ENCODE data around the gene EFCAB8.

EFCAB8 gene

GRCh38 chr20:32888636-32889035 lies 29.9 kb downstream of the EFCAB8 start:
- H3K79me2 ChIP-seq (ENCODE audit: control insufficient read depth, insufficient read depth, low read length, poor library complexity) = no peaks in the 10 kb centered on the region
- H3K9ac ChIP-seq (ENCODE audit: low read length) = no peak overlapping the region
- no peaks in the 10 kb centered on the region for H3K79me1 ChIP-seq (ENCODE audit: low read length)
- DNase-seq = no peak
- H2BK5ac ChIP-seq (ENCODE audit: low read depth, low read length, poor library complexity) = no peak overlapping the region
- H4K91ac ChIP-seq (ENCODE audit: low read depth, low read length) = no peak overlapping the region
- no peak overlapping the region for H3K4me2 ChIP-seq (ENCODE audit: low read length)
- no peaks in the 10 kb centered on the region for H3K9me3 ChIP-seq (ENCODE audit: insufficient read depth, low read depth, low read length)
- no peak overlapping the region for H2BK120ac ChIP-seq (ENCODE audit: insufficient read depth, low read length, poor library complexity)
- WGBS (ENCODE audit: extremely low coverage, insufficient coverage, insufficient read length) = no CpG with 5 or more reads among the region's 5 CpGs
- H3K36me3 ChIP-seq (ENCODE audit: control insufficient read depth in 1 of 2, insufficient read depth in 2 of 2, low read length in 2 of 2) = no peaks in the 10 kb centered on the region
- H3K27me3 ChIP-seq (ENCODE audit: insufficient read depth, low read length) = no peaks in the 10 kb centered on the region
- no peak overlapping the region for H3K18ac ChIP-seq (ENCODE audit: low read length)
- H2BK12ac ChIP-seq (ENCODE audit: low read length) = no peak overlapping the region
- no peak overlapping the region for H4K8ac ChIP-seq (ENCODE audit: low read depth, low read length)
- H3K14ac ChIP-seq (ENCODE audit: low read length) = no peak overlapping the region
- H3K23ac ChIP-seq (ENCODE audit: low read length) = no peak overlapping the region
- no peak overlapping the region for H4K12ac ChIP-seq (ENCODE audit: low read depth, low read length)
- H3K4me3 ChIP-seq (ENCODE audit: low read depth, low read length) = no peak overlapping the region
- H3K27ac ChIP-seq (ENCODE audit: low read depth, low read length) = no peak overlapping the region
- no peak overlapping the region for H3K4ac ChIP-seq (ENCODE audit: low read depth, low read length)
- no peak overlapping the region for H2AFZ ChIP-seq (ENCODE audit: insufficient read depth, low read length, poor library complexity)
- H2AK5ac ChIP-seq (ENCODE audit: low read length) = no peak overlapping the region
- no peaks in the 10 kb centered on the region for H3K4me1 ChIP-seq (ENCODE audit: control insufficient read depth in 1 of 2, insufficient read depth in 2 of 2, low read length in 2 of 2)

GRCh38 chr20:32889281-32889680 lies 30.6 kb downstream of the EFCAB8 start:
- Histone ChIP-seq H4K8ac (ENCODE audit: low read depth, low read length) (no peak overlapping the region), H3K4me2 (ENCODE audit: low read length) (no peak overlapping the region), H4K12ac (ENCODE audit: low read depth, low read length) (no peak overlapping the region), H3K27ac (ENCODE audit: low read depth, low read length) (no peak overlapping the region), H3K27me3 (ENCODE audit: insufficient read depth, low read length) (no peaks in the 10 kb centered on the region), H2BK12ac (ENCODE audit: low read length) (no peak overlapping the region), H3K14ac (ENCODE audit: low read length) (no peak overlapping the region), H4K91ac (ENCODE audit: low read depth, low read length) (no peak overlapping the region), H3K9ac (ENCODE audit: low read length) (no peak overlapping the region), H3K23ac (ENCODE audit: low read length) (no peak overlapping the region), H3K4me1 (ENCODE audit: control insufficient read depth in 1 of 2, insufficient read depth in 2 of 2, low read length in 2 of 2) (no peaks in the 10 kb centered on the region), H2AK5ac (ENCODE audit: low read length) (no peak overlapping the region), H3K79me1 (ENCODE audit: low read length) (no peaks in the 10 kb centered on the region), H2BK5ac (ENCODE audit: low read depth, low read length, poor library complexity) (no peak overlapping the region), H2AFZ (ENCODE audit: insufficient read depth, low read length, poor library complexity) (no peak overlapping the region), H2BK120ac (ENCODE audit: insufficient read depth, low read length, poor library complexity) (no peak overlapping the region), H3K79me2 (ENCODE audit: control insufficient read depth, insufficient read depth, low read length, poor library complexity) (no peaks in the 10 kb centered on the region), H3K9me3 (ENCODE audit: insufficient read depth, low read depth, low read length) (no peaks in the 10 kb centered on the region), H3K36me3 (ENCODE audit: control insufficient read depth in 1 of 2, insufficient read depth in 2 of 2, low read length in 2 of 2) (no peaks in the 10 kb centered on the region), H3K18ac (ENCODE audit: low read length) (no peak overlapping the region), H3K4me3 (ENCODE audit: low read depth, low read length) (no peak overlapping the region), H3K4ac (ENCODE audit: low read depth, low read length) (no peak overlapping the region)
- no CpG with 5 or more reads among the region's 5 CpGs for WGBS (ENCODE audit: extremely low coverage, insufficient coverage, insufficient read length)
- DNase-seq = no peak

- Histone ChIP-seq H4K12ac (ENCODE audit: low read depth, low read length) (no peak overlapping the region), H2BK5ac (ENCODE audit: low read depth, low read length, poor library complexity) (no peak overlapping the region), H3K9me3 (ENCODE audit: insufficient read depth, low read depth, low read length) (no peaks in the 10 kb centered on the region), H3K18ac (ENCODE audit: low read length) (no peak overlapping the region), H3K9ac (ENCODE audit: low read length) (no peak overlapping the region), H3K36me3 (ENCODE audit: control insufficient read depth in 1 of 2, insufficient read depth in 2 of 2, low read length in 2 of 2) (no peaks in the 10 kb centered on the region), H3K4ac (ENCODE audit: low read depth, low read length) (no peak overlapping the region), H2BK120ac (ENCODE audit: insufficient read depth, low read length, poor library complexity) (no peak overlapping the region), H3K79me1 (ENCODE audit: low read length) (no peaks in the 10 kb centered on the region), H2BK12ac (ENCODE audit: low read length) (no peak overlapping the region), H4K8ac (ENCODE audit: low read depth, low read length) (no peak overlapping the region), H3K23ac (ENCODE audit: low read length) (no peak overlapping the region), H3K27ac (ENCODE audit: low read depth, low read length) (no peak overlapping the region), H3K14ac (ENCODE audit: low read length) (no peak overlapping the region), H3K27me3 (ENCODE audit: insufficient read depth, low read length) (no peaks in the 10 kb centered on the region), H4K91ac (ENCODE audit: low read depth, low read length) (no peak overlapping the region), H2AFZ (ENCODE audit: insufficient read depth, low read length, poor library complexity) (no peak overlapping the region), H3K4me1 (ENCODE audit: control insufficient read depth in 1 of 2, insufficient read depth in 2 of 2, low read length in 2 of 2) (no peaks in the 10 kb centered on the region), H3K79me2 (ENCODE audit: control insufficient read depth, insufficient read depth, low read length, poor library complexity) (no peaks in the 10 kb centered on the region), H2AK5ac (ENCODE audit: low read length) (no peak overlapping the region), H3K4me2 (ENCODE audit: low read length) (no peak overlapping the region), H3K4me3 (ENCODE audit: low read depth, low read length) (no peak overlapping the region)
- DNase-seq = no peak
- no CpG with 5 or more reads among the region's 8 CpGs for WGBS (ENCODE audit: extremely low coverage, insufficient coverage, insufficient read length)
Observed at GRCh38 chr20:32891491-32891890, 32.8 kb downstream of the EFCAB8 start.

- WGBS (ENCODE audit: extremely low coverage, insufficient coverage, insufficient read length) = no CpG with 5 or more reads among the region's 4 CpGs
Observed at GRCh38 chr20:32891926-32892660, 33.4 kb downstream of the EFCAB8 start.

More at GRCh38 chr20:32891926-32892660, 33.4 kb downstream of the EFCAB8 start:
- Histone ChIP-seq H3K4me3 (ENCODE audit: low read depth, low read length) (no peak overlapping the region), H3K18ac (ENCODE audit: low read length) (no peak overlapping the region), H3K14ac (ENCODE audit: low read length) (no peak overlapping the region), H3K4ac (ENCODE audit: low read depth, low read length) (no peak overlapping the region), H3K4me2 (ENCODE audit: low read length) (no peak overlapping the region), H2BK5ac (ENCODE audit: low read depth, low read length, poor library complexity) (no peak overlapping the region), H2AK5ac (ENCODE audit: low read length) (no peak overlapping the region), H3K4me1 (ENCODE audit: control insufficient read depth in 1 of 2, insufficient read depth in 2 of 2, low read length in 2 of 2) (no peaks in the 10 kb centered on the region), H3K23ac (ENCODE audit: low read length) (no peak overlapping the region), H3K27ac (ENCODE audit: low read depth, low read length) (no peak overlapping the region), H2AFZ (ENCODE audit: insufficient read depth, low read length, poor library complexity) (no peak overlapping the region), H3K79me2 (ENCODE audit: control insufficient read depth, insufficient read depth, low read length, poor library complexity) (no peaks in the 10 kb centered on the region), H4K8ac (ENCODE audit: low read depth, low read length) (no peak overlapping the region), H2BK12ac (ENCODE audit: low read length) (no peak overlapping the region), H3K27me3 (ENCODE audit: insufficient read depth, low read length) (no peaks in the 10 kb centered on the region), H4K91ac (ENCODE audit: low read depth, low read length) (no peak overlapping the region), H3K9ac (ENCODE audit: low read length) (no peak overlapping the region), H3K79me1 (ENCODE audit: low read length) (no peaks in the 10 kb centered on the region), H4K12ac (ENCODE audit: low read depth, low read length) (no peak overlapping the region), H2BK120ac (ENCODE audit: insufficient read depth, low read length, poor library complexity) (no peak overlapping the region), H3K36me3 (ENCODE audit: control insufficient read depth in 1 of 2, insufficient read depth in 2 of 2, low read length in 2 of 2) (no peaks in the 10 kb centered on the region), H3K9me3 (ENCODE audit: insufficient read depth, low read depth, low read length) (no peaks in the 10 kb centered on the region)
- DNase-seq = no peak
